Epithelial cell of esophagus (primary cell): ENCODE results near the gene ENO4.

Experiments used
- DNase-seq: peaks from one replicate; pipeline ENCODE4 v3.0.0; 2010; ENCODE audit warnings: low read depth
- H3K4me3 ChIP-seq: 2 replicates; pipeline ENCODE4 v1.5.1; 2011; ENCODE audit warnings: mild to moderate bottlenecking, low read length, control low read depth
- CTCF ChIP-seq: IDR thresholded peaks from 2 replicates; pipeline ENCODE4 v1.5.1; 2011; ENCODE audit warnings: low read depth, mild to moderate bottlenecking, low read length, control low read depth, inconsistent platforms; ENCODE audit not compliant: insufficient read depth; ENCODE audit errors: missing control alignments

The ENO4 gene

GRCh38 chr10:116831086-116831485 lies 18.2 kb upstream of the ENO4 start:
- no peak for DNase-seq
- no peak for TF ChIP-seq CTCF

GRCh38 chr10:116831790-116832189 lies 17.5 kb upstream of the ENO4 start:
- no peak overlapping the region for H3K4me3 ChIP-seq
- no peak for DNase-seq
- TF ChIP-seq CTCF: no peak

More at GRCh38 chr10:116831086-116831485, 18.2 kb upstream of the ENO4 start:
- no peak overlapping the region for H3K4me3 ChIP-seq

GRCh38 chr10:116833986-116834985 lies 15.0 kb upstream of the ENO4 start:
- DNase-seq: no peak
- no peak for TF ChIP-seq CTCF

GRCh38 chr10:116835658-116836057 lies 13.6 kb upstream of the ENO4 start:
- no peak for DNase-seq
- no peak for TF ChIP-seq CTCF
- no peak overlapping the region for H3K4me3 ChIP-seq

More at GRCh38 chr10:116833986-116834985, 15.0 kb upstream of the ENO4 start:
- no peak overlapping the region for H3K4me3 ChIP-seq

- no peak for TF ChIP-seq CTCF
- DNase-seq: no peak
- H3K4me3 ChIP-seq: no peak overlapping the region
These were observed 13.2 kb upstream of the ENO4 start for GRCh38 chr10:116836083-116836482.

- no peak for DNase-seq
- TF ChIP-seq CTCF: no peak
- no peak overlapping the region for H3K4me3 ChIP-seq
These were observed 12.3 kb upstream of the ENO4 start for GRCh38 chr10:116836902-116837523.
